Embryonic facial prominence (tissue), 1 donor: ENCODE data around the gene PSRC1.

ENCODE experiments used
- DNase-seq: peaks from one replicate; pipeline ENCODE4 v3.0.0-alpha.2; 2016; ENCODE audit errors: extremely low spot score

The PSRC1 gene

DNA sequence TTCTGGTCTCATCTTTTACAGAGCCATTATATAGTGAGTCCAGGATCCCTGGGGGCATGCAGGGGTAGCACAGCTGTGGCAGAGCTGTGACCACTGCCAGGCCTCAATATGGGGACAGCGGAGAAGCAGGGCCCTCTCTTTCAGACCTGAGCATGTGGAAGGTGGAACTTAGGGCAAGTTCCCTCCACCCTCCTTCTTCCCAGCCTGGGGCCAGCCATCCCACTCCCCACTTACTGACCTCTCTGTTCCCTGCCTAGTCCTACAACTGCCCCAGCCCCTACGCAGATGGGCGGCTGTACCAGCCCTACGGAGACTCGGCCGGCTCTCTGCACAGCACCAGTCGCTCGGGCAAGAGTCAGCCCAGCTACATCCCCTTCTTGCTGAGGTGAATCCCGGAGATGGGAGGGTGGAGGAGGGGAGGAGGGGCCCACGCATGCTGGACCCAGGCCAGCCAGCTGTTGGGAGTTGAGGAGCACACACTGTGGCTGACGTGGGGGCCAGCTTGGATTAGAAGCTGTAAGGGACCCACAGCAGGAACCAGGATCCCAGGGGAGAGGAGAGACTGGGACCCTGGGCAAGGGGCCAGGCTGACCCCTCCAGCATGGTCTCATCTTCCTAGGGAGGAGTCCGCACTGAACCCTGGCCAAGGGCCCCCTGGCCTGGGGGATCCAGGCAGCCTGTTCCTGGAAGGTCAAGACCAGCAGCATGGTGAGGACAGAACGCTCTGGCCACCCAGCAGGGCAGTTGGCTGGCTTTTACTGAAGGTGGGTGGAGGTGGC is 10.7 kb downstream of the PSRC1 start:
- no peak for DNase-seq

DNA sequence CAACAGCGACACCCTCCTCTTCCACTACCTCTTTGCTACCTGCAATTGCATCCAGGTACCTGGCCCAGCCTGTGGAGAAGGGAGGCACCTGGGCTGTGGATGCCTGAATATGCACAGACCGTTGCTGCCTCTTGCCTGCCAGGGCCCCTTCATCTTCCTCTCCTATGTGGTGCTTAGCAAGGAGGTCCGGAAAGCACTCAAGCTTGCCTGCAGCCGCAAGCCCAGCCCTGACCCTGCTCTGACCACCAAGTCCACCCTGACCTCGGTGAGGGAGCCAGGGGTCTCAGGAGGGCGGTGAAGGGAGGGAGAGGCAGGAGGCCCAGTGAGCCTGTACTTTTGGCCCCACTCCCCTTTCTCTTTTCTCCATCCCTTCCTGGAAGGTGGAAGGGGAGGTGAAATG is 11.5 kb downstream of the PSRC1 start:
- no peak for DNase-seq

DNA sequence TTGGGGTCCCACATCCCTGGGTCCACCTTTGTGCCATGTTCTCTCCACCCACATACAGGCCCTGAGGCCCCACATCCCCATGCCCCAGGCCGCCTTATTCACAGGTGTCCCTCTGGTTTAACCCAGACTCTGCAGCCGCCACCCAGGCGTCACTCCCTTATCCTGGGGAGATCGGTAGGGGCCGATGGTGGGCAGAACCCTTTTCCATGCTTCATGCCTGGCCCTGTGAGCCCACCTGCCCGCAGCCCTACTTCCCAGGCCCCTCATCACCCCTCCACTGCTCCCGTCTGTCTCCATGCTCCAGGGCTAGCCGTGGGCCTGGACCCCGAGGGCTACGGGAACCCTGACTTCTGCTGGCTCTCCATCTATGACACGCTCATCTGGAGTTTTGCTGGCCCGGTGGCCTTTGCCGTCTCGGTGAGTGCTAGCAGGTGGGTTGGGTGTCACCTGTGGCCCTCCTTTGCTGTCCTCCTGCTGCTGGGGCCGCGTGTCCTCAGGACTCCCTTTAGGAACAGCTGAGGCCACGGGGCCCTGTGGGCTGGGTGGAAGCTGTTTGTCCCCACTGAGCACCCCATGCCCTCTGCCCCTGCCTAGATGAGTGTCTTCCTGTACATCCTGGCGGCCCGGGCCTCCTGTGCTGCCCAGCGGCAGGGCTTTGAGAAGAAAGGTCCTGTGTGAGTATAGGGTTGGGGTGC is 12.2 kb downstream of the PSRC1 start:
- no peak for DNase-seq

DNA sequence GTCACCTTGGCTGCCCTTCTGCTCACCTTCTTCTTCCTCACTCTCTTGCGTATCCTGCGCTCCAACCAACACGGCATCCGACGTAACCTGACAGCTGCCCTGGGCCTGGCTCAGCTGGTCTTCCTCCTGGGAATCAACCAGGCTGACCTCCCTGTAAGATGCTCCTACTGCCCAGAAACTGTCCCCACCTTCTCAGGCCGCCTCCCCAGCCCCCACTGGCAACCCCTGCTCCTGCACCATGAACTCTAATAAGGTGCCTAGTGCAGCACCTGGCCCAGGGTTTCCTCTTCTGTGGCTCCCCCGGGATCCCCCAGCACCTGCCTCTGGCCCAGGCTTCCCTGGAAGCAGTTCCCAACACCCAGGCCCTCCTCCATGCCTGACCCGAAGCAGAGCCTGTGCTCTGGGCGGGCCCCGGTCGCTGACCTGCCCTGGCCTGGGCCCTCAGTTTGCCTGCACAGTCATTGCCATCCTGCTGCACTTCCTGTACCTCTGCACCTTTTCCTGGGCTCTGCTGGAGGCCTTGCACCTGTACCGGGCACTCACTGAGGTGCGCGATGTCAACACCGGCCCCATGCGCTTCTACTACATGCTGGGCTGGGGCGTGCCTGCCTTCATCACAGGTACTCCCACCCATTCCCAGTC is 12.8 kb downstream of the PSRC1 start:
- DNase-seq = no peak

DNA sequence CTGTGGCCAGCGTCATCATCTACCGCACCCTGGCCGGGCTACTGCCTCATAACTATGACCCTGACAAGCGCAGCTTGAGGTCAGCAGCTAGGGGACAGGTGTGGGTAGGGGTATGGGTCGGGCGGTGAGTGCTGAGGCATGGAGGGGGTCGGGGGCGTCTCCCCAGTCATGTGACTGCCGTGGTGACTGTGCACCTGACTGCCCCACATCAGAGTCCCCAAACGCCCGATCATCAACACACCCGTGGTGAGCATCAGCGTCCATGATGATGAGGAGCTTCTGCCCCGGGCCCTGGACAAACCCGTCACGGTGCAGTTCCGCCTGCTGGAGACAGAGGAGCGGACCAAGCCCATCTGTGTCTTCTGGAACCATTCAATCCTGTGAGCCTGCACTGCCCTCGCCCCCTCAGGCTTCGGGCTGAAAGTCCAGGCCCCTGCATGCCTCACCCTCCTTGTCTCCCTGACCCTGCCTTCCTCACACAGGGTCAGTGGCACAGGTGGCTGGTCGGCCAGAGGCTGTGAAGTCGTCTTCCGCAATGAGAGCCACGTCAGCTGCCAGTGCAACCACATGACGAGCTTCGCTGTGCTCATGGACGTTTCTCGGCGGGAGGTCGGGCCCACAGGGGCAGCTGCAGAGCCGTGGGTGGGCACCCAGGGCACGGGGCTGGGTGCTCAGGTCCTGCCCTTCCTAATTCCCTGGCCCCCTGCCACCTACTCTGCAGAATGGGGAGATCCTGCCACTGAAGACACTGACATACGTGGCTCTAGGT is 13.5 kb downstream of the PSRC1 start:
- DNase-seq = no peak

DNA sequence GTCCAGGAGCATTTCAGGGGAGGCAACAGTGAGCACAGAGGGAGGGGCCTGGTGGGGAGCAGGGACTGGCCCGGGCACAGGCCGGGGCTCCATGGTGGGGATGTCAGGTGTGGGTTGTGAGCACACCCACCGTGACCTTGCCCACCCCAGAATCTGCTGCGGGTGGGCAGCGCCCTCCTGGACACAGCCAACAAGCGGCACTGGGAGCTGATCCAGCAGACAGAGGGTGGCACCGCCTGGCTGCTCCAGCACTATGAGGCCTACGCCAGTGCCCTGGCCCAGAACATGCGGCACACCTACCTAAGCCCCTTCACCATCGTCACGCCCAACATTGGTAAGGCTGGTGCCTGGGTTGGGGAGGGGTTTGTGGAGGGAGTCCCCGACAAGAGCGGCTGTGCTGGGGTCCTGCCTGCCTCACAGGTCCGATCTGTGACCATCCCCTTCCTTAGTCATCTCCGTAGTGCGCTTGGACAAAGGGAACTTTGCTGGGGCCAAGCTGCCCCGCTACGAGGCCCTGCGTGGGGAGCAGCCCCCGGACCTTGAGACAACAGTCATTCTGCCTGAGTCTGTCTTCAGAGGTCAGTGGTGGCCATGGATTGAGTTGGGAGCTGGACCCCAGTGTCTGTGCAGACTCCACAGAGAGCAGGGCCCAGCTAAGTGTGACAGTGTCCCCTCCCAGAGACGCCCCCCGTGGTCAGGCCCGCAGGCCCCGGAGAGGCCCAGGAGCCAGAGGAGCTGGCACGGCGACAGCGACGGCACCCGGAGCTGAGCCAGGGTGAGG is 14.3 kb downstream of the PSRC1 start:
- DNase-seq = no peak

DNA sequence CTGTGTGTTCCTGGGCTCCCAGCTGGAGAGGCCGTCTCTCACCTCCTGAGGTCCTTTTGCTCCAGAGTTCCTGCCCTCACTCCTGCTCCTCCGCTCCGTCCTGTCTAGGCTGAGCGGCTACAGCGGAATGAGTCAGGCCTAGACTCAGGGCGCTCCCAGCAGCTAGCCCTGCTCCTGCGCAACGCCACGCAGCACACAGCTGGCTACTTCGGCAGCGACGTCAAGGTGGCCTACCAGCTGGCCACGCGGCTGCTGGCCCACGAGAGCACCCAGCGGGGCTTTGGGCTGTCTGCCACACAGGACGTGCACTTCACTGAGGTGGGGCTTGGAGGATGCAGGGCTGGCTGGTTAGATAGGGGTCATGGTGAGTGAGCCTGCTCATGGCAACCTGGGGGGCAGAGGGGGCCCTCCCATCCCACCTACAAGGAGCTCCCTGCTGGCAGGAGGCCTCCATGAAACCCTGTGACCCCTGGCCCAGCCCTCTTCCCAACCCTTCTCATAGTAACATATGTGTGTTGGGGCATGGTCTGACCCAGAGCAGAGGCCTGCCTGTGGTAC is 15.1 kb downstream of the PSRC1 start:
- DNase-seq = no peak

DNA sequence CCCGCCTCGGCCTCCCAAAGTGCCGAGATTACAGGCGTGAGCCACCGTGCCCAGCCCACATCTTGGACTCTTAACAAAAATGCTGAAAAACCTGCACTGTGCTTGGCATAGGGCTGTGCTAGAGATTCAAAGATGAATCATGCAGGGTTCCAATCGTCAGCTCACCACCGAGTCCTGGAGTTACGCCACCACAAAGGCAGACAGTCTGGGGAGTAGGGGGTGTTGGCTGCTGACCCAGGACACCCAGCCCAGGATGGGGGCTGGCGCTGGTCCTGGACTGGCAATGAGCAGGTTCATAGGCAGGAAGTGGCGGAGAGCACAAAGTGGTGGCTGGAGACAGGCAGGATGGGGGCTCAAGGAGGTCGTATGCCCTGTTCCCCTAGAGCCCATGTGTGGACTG is 16.0 kb downstream of the PSRC1 start:
- DNase-seq = no peak

DNA sequence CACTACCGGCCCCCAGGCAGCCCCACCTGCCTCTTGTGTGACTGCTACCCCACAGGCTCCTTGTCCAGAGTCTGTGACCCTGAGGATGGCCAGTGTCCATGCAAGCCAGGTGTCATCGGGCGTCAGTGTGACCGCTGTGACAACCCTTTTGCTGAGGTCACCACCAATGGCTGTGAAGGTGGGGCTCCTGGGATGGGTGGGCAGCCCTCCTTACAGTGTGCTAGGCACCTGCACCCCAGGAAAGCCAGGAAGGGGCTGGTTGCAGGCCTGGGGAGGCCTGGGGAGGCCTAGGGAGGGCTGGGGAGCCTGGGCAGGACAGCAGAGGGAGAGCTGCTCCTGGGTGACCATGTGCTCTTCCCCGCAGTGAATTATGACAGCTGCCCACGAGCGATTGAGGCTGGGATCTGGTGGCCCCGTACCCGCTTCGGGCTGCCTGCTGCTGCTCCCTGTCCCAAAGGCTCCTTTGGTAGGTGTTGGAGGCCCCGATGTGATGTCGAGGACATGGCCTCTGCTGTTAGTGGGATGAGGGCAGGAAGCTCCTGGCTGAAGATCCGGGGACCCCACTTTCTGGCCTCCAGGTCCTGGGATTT is 17.1 kb downstream of the PSRC1 start:
- no peak for DNase-seq

DNA sequence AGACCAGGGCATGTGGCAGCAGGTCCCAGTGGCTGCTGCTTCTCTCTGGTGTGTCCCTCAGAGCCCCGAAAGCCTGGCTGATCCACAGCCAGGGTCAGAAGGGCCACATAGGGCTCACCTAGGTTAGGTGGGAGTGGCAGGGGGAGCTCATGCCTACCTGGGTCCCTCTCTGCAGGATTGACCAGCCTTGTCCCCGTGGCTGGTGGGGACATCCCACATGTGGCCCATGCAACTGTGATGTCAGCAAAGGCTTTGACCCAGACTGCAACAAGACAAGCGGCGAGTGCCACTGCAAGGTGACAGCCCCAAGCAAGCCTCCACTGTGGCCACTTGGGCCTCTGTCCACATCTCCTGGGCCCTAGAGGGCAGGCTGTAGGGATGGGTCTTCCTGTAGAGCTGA is 17.9 kb downstream of the PSRC1 start:
- no peak for DNase-seq

DNA sequence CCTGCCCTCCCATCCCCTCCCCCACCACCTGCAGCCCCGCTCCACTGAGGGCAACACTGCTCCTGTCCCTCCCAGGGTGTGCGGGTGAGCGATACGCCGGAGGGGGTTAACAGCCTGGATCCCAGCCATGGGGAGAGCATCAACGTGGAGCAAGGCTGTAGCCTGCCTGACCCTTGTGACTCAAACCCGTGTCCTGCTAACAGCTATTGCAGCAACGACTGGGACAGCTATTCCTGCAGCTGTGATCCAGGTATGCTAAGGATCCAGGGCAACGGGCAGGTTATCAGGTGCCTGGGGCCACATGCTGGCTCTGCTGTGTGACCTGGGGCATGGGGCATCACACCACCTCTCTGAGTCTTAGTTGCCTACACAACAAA is 18.6 kb downstream of the PSRC1 start:
- DNase-seq = no peak

DNA sequence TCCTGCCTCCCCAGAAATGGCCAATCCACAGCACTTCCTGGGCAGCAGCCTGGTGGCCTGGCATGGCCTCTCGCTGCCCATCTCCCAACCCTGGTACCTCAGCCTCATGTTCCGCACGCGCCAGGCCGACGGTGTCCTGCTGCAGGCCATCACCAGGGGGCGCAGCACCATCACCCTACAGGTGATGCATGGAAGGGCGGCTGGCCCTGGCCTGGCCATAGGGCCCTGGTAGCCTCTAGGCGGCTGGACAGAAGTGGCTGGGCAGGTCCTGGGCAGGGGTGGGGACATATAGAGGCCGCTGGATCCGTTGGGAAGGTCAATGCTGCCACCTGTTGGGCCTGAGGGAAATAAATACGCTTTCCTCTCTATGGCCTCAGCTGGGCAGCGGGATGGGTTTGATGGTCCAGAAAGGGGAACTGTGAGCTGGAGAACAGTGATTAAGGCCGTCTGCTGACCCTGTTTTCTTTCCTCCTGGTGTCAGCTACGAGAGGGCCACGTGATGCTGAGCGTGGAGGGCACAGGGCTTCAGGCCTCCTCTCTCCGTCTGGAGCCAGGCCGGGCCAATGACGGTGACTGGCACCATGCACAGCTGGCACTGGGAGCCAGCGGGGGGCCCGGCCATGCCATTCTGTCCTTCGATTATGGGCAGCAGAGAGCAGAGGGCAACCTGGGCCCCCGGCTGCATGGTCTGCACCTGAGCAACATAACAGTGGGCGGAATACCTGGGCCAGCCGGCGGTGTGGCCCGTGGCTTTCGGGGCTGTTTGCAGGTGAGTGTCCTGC is 19.2 kb downstream of the PSRC1 start:
- DNase-seq = no peak

DNA sequence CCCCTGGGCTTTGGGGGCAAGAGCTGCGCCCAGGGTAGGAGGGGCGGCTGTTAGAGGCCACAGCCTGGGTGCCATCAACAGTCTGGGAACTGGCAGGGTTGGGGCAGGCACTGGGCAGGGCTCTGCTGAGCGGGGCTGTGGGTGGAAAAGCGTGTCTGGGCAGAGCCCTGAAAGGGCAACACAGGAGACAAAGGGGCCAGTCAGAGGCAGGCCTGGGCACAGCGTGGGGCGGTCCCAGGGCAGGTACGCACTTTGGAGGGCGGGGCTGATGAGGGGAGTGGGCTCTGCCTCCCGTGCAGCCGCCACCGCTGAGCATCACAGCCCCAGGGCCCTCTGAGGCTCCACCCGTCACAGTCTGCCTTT is 19.7 kb downstream of the PSRC1 start:
- no peak for DNase-seq

DNA sequence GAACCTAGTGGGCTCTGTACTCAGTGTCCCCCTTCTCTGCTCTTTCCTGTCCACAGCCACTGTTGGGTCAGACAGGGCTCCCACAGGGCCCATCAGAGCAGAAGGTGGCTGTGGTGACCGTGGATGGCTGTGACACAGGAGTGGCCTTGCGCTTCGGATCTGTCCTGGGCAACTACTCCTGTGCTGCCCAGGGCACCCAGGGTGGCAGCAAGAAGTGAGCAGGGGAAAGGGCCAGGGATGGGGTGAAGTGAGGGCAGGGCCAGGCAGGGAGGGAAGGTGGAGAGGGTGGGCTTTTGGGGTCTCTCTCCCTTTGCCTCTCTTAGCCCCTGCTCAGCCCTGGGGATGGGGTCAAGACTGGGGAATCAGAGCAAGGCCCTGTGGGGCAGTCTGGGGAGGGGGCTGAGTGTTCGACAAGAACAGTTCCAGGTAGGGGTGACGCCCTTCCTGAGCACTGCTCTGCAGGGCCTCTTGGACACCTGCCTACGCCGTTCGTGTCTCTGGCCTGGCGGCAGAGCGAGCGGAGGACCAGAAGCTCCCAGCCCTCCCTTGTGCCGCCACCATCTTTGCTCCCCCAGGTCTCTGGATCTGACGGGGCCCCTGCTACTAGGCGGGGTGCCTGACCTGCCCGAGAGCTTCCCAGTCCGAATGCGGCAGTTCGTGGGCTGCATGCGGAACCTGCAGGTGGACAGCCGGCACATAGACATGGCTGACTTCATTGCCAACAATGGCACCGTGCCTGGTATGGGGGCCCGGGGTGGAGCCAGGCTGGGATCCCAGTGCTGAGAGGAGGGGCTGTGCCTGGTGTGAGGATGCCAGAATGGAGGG is 20.5 kb downstream of the PSRC1 start:
- no peak for DNase-seq

DNA sequence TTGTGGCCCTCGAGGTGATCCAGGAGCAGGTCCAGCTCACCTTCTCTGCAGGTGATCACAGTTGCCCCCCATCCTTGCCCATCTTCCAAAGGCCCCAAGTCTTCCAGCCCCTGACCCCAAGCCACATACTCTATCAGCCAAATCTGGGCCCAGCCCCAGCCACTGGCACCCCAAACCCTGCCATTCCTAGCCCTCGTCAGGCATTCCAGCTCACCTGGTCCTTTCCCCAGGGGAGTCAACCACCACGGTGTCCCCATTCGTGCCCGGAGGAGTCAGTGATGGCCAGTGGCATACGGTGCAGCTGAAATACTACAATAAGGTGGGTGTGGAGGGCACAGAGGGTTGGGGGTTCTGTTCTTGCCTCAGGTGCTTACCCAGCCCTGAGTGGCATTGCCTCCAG is 21.4 kb downstream of the PSRC1 start:
- DNase-seq = no peak

DNA sequence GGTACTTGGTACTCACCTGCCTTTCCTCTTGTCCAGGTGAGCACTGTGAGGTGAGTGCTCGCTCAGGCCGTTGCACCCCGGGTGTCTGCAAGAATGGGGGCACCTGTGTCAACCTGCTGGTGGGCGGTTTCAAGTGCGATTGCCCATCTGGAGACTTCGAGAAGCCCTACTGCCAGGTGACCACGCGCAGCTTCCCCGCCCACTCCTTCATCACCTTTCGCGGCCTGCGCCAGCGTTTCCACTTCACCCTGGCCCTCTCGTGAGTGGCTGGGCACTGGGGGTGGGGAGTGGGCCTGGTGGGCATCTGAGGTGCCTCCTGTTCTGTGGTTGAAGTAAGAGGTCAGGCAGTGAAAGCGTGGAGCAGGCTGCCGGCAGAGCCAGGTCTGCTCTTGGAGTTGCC is 21.9 kb downstream of the PSRC1 start:
- no peak for DNase-seq

DNA sequence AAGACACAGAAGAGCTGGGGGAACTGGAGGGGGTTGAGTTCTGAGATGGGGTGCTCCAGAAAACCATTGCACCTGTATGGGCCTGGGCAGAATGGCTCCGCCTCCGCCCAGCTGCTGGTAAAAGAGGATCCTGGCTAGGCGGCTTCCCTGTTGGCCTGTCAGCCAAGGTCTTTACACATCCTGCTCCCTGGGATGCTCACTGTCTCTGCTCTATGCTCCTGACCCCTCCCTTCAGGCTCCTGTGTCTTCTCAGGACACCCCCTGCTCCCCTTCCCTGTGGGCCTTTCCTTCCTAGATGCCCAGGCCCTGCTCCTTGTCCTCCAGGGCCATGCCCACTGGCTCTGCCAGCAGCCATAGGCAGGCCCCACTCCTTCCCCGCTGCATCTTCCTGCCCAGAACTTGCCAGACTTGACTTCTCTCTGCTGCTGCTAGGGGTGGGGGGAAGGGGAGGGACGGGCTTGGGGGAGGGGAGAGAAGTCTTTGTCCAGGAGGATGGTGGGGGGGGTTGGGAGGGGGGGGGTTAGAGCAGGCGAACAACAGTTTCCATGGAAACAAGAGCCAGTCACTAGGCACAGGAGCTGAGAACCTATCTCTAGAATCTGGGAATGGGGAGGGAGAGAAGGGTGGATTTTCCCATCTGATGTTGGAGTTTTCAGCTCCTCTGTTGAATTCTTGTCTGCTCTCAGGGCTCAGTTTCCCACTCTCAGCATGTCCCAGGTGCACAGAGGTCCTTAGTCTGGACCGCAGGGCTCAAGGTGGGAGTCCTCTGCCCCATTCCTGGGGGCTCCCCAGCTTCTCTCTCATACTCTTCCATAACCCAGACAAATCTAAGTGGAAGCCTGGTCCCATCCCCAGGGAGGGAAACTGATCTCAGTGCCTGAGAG is 23.0 kb downstream of the PSRC1 start:
- DNase-seq = no peak
